PC-9 (cell line): Measurements from ENCODE around the gene MGAT1.

ENCODE experiments used
- CTCF ChIP-seq: fragments of 200-600 bp; sonication (generic); conservative IDR thresholded peaks from 2 replicates; pipeline ENCODE4 v1.6.1; 2017; ENCODE audit warnings: mixed run types, antibody characterized with exemption, mild to moderate bottlenecking, moderate library complexity
- EZH2 ChIP-seq: fragments of 200-600 bp; sonication (generic); IDR thresholded peaks from 2 replicates; pipeline ENCODE4 v1.8.0; 2017; ENCODE audit warnings: antibody characterized with exemption, low read depth

GRCh38 chr5:180823346-180823745 is 20.7 kb upstream of the MGAT1 start:
- TF ChIP-seq CTCF = no peak
- TF ChIP-seq EZH2 = no peak
